Measurements from ENCODE around the gene SNRPD3. TPM values are rescaled to one million over a fixed set of nuclear protein-coding genes. Genes with fewer than 3 reads are reported as not detected.

The SNRPD3 gene
- total RNA-seq, 1 experiment from 2014 or later, result 180 TPM

DNA sequence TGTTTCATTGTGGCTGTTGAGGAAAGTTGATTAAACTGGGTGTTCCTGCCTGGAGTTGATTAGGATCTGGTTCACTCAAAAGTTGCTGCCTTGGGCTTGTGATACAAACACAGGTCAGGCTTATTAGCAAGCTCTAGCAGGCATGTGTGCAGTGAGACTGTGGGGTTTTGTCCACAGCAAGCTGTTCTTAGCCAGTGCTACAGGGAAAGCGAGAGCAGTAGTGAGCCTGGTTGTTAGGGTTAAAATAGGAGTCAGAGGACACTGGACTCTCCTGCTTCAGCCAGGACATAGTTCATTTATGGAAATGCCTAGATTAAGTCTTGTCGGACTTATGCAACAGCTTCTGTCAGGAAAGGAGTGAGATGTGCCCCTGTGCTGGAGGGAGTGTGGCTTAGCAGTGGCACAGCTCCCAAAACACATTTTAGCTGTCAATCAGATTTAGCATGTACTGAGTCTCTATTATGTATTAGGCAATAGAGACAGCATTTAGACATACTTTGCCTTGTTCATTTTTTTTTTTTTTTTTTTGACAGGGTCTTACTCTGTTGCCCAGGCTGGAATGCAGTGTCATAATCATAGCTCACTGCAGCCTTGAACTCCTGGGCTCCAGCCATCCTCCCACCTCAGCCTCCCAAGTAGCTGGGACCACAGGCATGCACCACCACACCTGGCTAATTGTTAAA is 8.7 kb downstream of the SNRPD3 start:
- no peak overlapping the region for H3K4me3 Mint-ChIP-seq (ENCODE audit: low read depth, unreplicated experiment)
- no peak overlapping the region for H3K27ac Mint-ChIP-seq (ENCODE audit: unreplicated experiment)
- CTCF ChIA-PET, result interaction anchor here (0.6 kb wide), 1 partner anchor 590 kb away, joined by 5 read pairs; no protein-coding TSS in a partner anchor
- H3K36me3 Mint-ChIP-seq (ENCODE audit: insufficient read depth, unreplicated experiment), result peaks cover 37% of the 10 kb centered on the region
- H3K4me1 Mint-ChIP-seq (ENCODE audit: low read depth, unreplicated experiment), result peaks cover 8% of the 10 kb centered on the region
- H3K9me3 Mint-ChIP-seq (ENCODE audit: low read depth, unreplicated experiment), result no peaks in the 10 kb centered on the region
- H3K27me3 Mint-ChIP-seq (ENCODE audit: unreplicated experiment), result no peaks in the 10 kb centered on the region
- DNase-seq, result no peak
- BruUV-seq (replicated peaks), result no TSS peak
- intact Hi-C loops (cut with micrococcal nuclease; ENCODE audit: unreplicated experiment), result no loop called here
- TF ChIP-seq, protein P1, sequence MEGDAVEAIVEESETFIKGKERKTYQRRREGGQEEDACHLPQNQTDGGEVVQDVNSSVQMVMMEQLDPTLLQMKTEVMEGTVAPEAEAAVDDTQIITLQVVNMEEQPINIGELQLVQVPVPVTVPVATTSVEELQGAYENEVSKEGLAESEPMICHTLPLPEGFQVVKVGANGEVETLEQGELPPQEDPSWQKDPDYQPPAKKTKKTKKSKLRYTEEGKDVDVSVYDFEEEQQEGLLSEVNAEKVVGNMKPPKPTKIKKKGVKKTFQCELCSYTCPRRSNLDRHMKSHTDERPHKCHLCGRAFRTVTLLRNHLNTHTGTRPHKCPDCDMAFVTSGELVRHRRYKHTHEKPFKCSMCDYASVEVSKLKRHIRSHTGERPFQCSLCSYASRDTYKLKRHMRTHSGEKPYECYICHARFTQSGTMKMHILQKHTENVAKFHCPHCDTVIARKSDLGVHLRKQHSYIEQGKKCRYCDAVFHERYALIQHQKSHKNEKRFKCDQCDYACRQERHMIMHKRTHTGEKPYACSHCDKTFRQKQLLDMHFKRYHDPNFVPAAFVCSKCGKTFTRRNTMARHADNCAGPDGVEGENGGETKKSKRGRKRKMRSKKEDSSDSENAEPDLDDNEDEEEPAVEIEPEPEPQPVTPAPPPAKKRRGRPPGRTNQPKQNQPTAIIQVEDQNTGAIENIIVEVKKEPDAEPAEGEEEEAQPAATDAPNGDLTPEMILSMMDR (IDR thresholded peaks at IDR 0.05; ENCODE audit: unreplicated experiment), result no peak

DNA sequence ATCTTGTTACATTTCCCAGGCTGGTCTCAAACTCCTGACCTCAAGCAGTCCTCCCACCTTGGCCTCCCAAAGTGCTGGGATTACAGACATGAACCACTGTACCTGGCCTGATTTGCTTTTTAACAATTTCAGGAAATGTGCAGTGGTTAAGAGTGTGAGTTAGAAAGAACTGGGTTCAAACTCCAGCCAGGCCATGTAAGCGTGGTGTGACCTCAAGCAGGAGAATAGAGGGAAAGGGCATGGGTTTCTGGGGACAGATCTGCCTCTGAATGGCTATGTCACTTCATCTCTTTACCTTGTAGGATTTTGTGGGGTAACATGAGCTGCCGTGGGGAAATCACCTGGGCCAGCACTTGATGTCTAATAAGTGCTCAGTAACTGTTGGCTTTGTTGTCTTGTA is 9.3 kb downstream of the SNRPD3 start:
- CTCF ChIA-PET, result interaction anchor here (0.6 kb wide), 1 partner anchor 589 kb away, joined by 5 read pairs; no protein-coding TSS in a partner anchor

DNA sequence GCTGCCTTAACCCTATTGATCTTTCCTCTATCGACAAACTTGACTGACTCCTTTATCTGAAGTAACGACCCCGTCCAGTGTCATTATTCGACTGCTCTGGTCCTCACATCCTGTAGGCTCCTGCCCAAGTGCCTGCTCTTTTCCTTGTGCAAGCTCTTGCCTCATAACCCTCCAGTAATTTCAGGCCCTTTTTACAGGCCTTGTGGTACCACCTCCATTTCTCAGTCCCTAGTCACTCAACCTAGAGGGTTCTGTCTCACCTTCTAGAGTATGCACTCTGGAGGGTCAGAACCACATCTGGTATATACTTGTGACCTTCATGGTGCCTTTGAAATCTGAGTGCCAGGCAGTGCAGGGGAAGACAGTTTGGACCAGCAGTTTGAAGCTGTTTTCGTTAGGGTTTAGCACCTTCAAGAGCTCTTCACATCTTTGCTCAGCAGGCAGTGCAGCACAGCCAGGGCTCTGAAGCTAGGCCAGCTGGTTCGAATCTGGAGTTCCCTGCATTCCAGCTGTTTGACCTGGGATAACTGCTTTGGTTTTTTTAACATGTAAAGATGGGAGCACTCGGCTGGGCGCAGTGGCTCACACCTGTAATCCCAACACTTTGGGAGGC is 11.2 kb downstream of the SNRPD3 start:
- CTCF ChIA-PET, result no interaction called here

More for the DNA sequence above, 9.3 kb downstream of the SNRPD3 start:
- Mint-ChIP-seq H3K27ac (ENCODE audit: unreplicated experiment) (no peak overlapping the region), H3K36me3 (ENCODE audit: insufficient read depth, unreplicated experiment) (peaks cover 41% of the 10 kb centered on the region), H3K4me1 (ENCODE audit: low read depth, unreplicated experiment) (peaks cover 8% of the 10 kb centered on the region), H3K27me3 (ENCODE audit: unreplicated experiment) (no peaks in the 10 kb centered on the region), H3K9me3 (ENCODE audit: low read depth, unreplicated experiment) (no peaks in the 10 kb centered on the region), H3K4me3 (ENCODE audit: low read depth, unreplicated experiment) (no peak overlapping the region)
- intact Hi-C loops (cut with micrococcal nuclease; ENCODE audit: unreplicated experiment), result no loop called here
- no TSS peak for BruUV-seq (replicated peaks)
- no peak for DNase-seq
- TF ChIP-seq, protein P1 (IDR thresholded peaks at IDR 0.05; ENCODE audit: unreplicated experiment), result no peak

DNA sequence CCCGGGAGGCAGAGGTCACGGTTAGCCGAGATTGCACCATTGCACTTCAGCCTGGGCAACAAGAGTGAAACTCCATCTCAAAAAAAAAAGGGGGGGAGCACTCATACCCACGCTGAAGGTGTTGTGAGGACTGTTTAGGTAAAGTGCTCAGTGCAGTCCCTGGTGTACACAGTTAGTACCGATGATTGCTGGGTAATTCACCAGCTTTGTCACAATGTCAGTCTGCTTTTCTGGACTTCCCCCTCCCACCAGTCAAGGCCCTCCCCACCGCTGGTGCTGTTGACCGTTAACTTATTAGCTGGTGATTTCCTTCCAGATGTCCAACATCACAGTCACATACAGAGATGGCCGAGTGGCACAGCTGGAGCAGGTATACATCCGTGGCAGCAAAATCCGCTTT is 11.9 kb downstream of the SNRPD3 start:
- peaks cover 8% of the 10 kb centered on the region for H3K4me1 Mint-ChIP-seq (ENCODE audit: low read depth, unreplicated experiment)
- BruUV-seq (replicated peaks), result no TSS peak
- DNase-seq, result no peak
- no peak overlapping the region for H3K4me3 Mint-ChIP-seq (ENCODE audit: low read depth, unreplicated experiment)
- peaks cover 37% of the 10 kb centered on the region for H3K36me3 Mint-ChIP-seq (ENCODE audit: insufficient read depth, unreplicated experiment)
- TF ChIP-seq, protein P1 (IDR thresholded peaks at IDR 0.05; ENCODE audit: unreplicated experiment), result no peak
- H3K27me3 Mint-ChIP-seq (ENCODE audit: unreplicated experiment), result no peaks in the 10 kb centered on the region
- CTCF ChIA-PET, result no interaction called here
- intact Hi-C loops (cut with micrococcal nuclease; ENCODE audit: unreplicated experiment), result no loop called here
- H3K27ac Mint-ChIP-seq (ENCODE audit: unreplicated experiment), result no peak overlapping the region
- no peaks in the 10 kb centered on the region for H3K9me3 Mint-ChIP-seq (ENCODE audit: low read depth, unreplicated experiment)

More for the DNA sequence above, 11.2 kb downstream of the SNRPD3 start:
- Mint-ChIP-seq H3K36me3 (ENCODE audit: insufficient read depth, unreplicated experiment) (peaks cover 38% of the 10 kb centered on the region), H3K9me3 (ENCODE audit: low read depth, unreplicated experiment) (no peaks in the 10 kb centered on the region), H3K27ac (ENCODE audit: unreplicated experiment) (no peak overlapping the region), H3K27me3 (ENCODE audit: unreplicated experiment) (no peaks in the 10 kb centered on the region), H3K4me3 (ENCODE audit: low read depth, unreplicated experiment) (no peak overlapping the region), H3K4me1 (ENCODE audit: low read depth, unreplicated experiment) (peaks cover 8% of the 10 kb centered on the region)
- intact Hi-C loops (cut with micrococcal nuclease; ENCODE audit: unreplicated experiment), result no loop called here
- DNase-seq, result no peak
- TF ChIP-seq, protein P1 (IDR thresholded peaks at IDR 0.05; ENCODE audit: unreplicated experiment), result no peak
- BruUV-seq (replicated peaks), result no TSS peak

Data from Calu3 (cell line).